Ishikawa (cell line): ENCODE results near the gene SEMA3G.

ENCODE experiments used
- EP300 ChIP-seq: IDR thresholded peaks from 2 replicates; pipeline ENCODE4 v1.6.1; 2012; ENCODE audit warnings: borderline replicate concordance
- NFIC ChIP-seq: IDR thresholded peaks from 2 replicates; pipeline ENCODE4 v1.6.1; 2012
- RAD21 ChIP-seq: IDR thresholded peaks from 2 replicates; pipeline ENCODE4 v1.6.1; 2012; ENCODE audit warnings: low read depth
- REST ChIP-seq: IDR thresholded peaks from 2 replicates; pipeline ENCODE4 v1.6.1; 2012; ENCODE audit warnings: low read depth, mild to moderate bottlenecking
- TAF1 ChIP-seq: IDR thresholded peaks from 2 replicates; pipeline ENCODE4 v1.6.1; 2012; ENCODE audit warnings: low read depth, mild to moderate bottlenecking
- TCF12 ChIP-seq: IDR thresholded peaks from 2 replicates; pipeline ENCODE4 v1.6.1; 2012; ENCODE audit warnings: low read depth
- TEAD4 ChIP-seq: IDR thresholded peaks from 2 replicates; pipeline ENCODE4 v1.6.1; 2012
- TF ChIP-seq, protein P1 (sequence below): IDR thresholded peaks from 2 replicates; pipeline ENCODE4 v1.6.1; 2012
- TF ChIP-seq, protein P2 (sequence below): IDR thresholded peaks from 2 replicates; pipeline ENCODE4 v1.6.1; 2012

DNA sequence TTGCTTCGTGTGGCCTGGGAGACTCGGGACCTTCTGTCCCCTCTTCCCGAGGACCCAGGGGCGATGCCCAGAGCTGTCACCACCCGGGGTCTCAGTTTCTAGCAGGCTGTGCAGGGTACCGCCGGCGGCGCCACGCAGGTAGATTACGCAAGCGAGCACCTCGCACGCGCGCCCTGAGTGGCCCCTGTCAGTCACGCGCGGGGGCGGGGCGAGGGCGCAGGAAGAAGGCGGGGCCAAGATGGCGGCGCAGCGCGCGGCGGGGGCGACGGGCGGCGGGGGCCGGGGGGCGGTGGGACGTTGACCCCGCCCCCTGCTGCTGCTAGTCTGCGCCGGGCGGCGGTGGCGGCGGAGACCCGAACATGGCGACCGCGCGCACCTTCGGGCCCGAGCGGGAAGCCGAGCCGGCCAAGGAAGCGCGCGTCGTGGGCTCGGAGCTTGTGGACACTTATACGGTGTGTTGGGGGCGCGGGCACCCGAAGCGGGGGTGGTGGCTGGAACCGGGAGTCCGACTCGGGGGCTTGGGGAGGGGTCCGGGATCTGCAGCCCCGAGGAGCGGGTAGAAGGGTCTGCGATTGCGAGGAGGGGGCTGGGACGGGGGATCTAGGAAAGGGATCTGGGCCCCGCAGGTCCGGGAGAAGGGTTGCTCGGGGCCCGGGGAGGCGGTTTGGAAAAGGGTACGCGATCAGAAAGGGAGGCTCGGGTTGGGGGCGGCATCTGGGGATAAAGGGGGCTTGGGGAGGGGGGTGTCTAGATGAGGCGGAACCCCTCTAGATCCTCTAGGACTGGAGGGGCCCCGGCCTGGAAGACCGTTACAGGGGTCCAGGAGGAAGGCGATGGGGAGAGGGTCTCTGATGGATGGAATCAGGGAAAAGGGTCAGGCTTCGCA lies 10.6 kb upstream of the SEMA3G start, which contains the start of gene NISCH:
- TF ChIP-seq EP300 (no peak), RAD21 (no peak), REST (no peak), TEAD4 (no peak), TAF1 (peak; percentile 86), TCF12 (no peak), NFIC (no peak)
- TF ChIP-seq, protein P1, sequence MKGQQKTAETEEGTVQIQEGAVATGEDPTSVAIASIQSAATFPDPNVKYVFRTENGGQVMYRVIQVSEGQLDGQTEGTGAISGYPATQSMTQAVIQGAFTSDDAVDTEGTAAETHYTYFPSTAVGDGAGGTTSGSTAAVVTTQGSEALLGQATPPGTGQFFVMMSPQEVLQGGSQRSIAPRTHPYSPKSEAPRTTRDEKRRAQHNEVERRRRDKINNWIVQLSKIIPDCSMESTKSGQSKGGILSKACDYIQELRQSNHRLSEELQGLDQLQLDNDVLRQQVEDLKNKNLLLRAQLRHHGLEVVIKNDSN, result peak; percentile 88
- TF ChIP-seq, protein P2, sequence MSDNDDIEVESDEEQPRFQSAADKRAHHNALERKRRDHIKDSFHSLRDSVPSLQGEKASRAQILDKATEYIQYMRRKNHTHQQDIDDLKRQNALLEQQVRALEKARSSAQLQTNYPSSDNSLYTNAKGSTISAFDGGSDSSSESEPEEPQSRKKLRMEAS, result no peak; the same call in 1 of the 2 replicates
